Ammon's horn (tissue), 1 donor: ENCODE results near the gene C1QTNF12.

ENCODE experiments used
- DNase-seq: peaks from one replicate; pipeline ENCODE4 v3.0.0-alpha.2; 2016; ENCODE audit warnings: low spot score

Gene C1QTNF12

GRCh38 chr1:1281533-1282321 lies 35.2 kb upstream of the C1QTNF12 start:
- no peak for DNase-seq

DNA sequence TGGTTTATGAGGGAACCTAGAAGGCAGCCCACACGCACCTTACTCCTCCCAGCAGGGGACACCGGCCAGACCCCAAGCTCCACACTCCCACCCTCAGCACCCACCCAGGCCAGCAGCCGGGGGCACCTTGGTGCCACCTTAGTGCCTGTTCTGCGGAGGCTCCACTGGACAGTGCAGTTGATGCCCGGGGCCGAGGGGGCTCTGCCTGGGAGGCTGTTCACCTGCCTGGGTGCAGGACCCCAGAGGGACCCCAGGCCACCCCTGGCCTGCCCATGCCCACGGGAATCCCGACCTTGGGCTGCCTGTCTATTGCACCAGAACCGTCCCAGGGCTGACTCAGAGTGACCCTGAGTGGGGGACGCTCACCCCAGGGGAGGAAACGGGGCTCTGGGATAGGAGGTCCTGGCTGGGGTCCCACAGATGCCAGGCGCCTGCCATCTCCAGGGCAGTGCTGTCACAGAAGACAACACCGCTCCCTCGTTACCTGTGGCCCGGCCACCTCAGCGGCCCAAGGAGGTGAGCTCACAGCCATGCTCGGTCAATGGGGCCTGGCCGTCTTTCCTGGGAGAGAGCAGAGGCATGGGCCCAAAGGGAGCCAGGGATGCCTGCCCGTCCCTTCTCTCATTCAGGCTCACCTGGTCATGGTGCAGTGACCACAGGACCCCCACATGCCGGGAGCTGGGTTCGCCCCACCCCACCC lies 34.4 kb upstream of the C1QTNF12 start:
- no peak for DNase-seq

GRCh38 chr1:1279028-1279427 lies 32.5 kb upstream of the C1QTNF12 start:
- DNase-seq: no peak

- no peak for DNase-seq
Observed at GRCh38 chr1:1278620-1279019, 32.1 kb upstream of the C1QTNF12 start.

GRCh38 chr1:1275836-1276235 lies 29.3 kb upstream of the C1QTNF12 start:
- no peak for DNase-seq

- DNase-seq: no peak
Observed at GRCh38 chr1:1274931-1275431, 28.5 kb upstream of the C1QTNF12 start.

GRCh38 chr1:1274299-1274930 lies 27.9 kb upstream of the C1QTNF12 start:
- DNase-seq: no peak

DNA sequence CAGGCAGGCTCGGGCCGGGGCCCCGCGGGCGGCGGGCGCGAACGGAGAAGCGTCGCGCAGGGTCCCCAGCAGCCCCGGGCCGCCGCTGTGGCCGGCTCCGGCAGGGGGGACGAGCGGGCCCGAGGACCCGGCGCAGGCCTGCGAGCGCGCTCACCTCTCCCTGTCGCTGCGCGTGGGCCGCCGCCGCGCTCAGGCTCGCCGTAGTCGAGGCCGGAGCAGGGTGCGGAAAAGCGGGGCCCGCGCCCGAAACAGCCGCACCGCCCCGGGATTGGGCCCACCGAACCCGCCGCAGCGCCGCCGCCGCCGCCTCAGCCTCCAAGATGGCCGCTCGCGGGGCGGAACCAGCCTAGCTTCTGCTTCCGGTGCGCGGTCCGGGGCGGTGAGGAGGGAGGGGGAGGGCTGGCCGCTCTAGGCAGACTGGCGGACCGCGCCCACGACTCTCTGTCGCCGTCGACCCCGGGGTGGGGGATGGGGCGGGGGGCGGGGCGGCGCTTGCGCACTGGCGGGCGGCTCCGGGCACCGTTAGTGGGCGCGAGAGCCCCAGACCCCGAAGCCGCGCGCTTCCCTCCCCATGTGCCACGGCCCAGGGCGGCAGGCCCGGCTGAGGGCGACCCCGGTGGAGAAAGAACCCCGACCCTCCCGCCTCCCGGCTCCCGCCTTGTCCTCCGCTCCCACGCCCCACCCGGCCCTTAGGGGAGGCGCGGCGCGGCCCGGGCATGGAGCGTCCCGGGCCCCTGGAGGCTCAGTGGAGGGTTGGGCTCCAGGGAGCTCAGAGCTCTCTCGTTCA lies 27.2 kb upstream of the C1QTNF12 start, which contains the start of gene UBE2J2:
TSS of gene UBE2J2 (minus strand) at position 343 of the 787 bp plus-strand sequence. CDS start 5,862 bp downstream, outside the sequence.
- DNase-seq: peak; percentile 96

DNA sequence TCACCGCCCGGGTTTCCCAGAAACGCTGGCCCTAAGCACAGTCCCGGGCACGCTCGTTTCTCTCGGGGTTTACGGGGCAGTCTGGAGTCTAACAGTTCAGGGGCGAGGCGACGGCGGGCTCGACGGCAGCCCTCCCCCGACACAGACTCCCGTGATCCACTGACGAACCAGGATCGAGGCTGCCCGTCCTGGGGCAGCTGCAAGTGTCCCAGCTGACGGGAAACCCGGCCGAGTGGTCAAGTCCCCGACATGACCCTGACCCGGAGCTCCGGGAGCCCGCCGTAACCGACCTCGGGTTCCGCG lies 26.6 kb upstream of the C1QTNF12 start:
- no peak for DNase-seq

DNA sequence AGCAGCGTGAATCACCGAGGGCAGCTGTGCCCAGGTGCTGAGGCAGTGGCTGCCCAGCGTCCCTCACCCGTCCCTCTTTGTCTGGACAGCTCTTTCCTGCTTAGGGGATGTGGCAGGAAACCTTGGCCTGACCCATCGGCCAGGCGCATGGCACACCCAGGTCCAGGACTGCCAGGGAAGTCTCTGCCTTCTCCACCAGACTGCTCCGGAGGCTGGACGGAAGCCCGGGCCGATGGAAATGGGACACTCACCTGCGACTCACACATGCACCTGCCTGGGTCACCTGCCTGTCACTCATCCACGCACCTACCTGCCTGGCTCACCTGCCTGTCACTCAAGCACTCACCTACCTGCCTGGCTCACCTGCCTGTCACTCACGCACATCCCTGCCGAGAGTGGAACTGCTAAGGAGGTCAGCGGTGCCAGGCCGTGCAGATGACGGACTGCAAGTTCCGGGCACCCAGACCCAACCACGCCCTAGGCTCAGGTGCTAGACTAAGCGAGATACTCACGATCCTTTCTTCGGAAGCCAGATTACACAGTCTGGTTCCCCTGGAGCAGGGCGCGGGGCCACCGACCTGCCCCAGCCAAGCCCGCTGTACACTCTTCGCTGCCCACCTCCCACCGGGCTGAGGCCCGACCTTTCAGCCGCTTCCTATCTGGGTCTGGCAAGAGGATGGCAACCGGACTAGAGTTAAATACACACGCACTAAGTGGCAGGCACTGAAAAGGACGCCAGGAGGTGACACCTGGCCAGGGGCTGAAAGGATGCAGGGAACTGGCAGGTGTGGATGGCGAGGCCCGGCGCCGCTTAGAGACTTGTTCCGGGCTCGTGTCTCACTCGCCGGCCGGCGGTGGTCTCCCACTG lies 26.1 kb upstream of the C1QTNF12 start:
- DNase-seq: no peak

DNA sequence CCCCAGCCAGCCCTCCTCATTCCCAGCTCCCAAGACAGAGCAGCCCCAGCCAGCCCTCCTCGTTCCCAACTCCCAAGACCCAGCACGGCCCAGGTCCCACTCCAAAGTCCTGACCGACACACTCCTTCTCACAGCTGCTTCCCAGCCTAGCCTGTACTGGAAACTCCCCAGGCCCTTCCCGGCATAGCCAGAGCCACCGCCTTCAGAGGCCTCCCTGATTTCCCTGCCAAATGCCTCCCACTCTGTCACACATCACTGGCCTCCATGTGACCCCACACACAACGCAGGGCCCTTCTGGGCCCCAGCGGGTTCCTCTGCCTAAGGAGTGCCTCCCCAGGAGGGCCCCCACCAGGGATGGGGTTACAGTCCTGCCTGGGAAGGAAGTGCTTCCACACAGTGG lies 24.3 kb upstream of the C1QTNF12 start:
- DNase-seq: no peak

DNA sequence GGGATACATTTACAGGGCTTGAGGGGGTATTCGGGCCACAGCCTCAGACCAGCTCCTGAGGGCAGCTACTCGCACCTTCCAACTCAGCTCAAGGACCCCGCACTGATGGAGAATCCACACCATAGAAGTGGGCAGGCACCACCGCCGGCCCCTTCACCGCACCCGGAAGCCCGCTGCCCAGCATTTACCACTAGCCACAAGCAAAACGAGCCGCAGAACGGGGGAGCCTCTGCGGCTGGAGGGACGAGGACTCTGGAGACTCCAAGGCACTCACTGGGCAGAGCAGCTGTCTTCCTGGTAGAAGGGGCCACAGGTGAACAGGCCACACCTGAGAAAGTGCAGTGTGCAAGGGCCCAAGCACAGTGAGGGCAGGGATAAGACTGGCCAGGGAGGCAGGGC lies 21.8 kb upstream of the C1QTNF12 start:
- no peak for DNase-seq

- DNase-seq: no peak
Observed at GRCh38 chr1:1267488-1268283, 21.2 kb upstream of the C1QTNF12 start.

DNA sequence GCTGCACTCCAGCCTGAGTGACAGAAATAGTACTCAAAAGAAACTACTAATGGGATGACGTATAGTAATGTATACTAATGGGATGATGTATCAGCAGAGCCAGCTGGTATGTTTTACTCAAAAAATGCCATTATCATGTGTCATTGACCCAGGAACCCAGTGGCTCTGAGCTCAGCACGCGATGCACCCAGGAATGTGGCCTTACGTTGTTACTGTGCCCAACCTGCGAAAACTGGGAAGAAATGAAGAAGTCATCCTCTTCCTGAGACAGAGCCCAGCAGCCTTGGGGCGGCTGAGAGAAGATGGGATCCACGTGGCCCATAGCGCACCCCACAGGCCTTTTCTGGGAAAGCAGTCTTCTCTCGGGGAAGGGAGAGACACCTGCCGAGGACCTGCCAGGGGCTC lies 18.3 kb upstream of the C1QTNF12 start:
- no peak for DNase-seq

- no peak for DNase-seq
Observed at GRCh38 chr1:1264026-1264425, 17.5 kb upstream of the C1QTNF12 start.

DNA sequence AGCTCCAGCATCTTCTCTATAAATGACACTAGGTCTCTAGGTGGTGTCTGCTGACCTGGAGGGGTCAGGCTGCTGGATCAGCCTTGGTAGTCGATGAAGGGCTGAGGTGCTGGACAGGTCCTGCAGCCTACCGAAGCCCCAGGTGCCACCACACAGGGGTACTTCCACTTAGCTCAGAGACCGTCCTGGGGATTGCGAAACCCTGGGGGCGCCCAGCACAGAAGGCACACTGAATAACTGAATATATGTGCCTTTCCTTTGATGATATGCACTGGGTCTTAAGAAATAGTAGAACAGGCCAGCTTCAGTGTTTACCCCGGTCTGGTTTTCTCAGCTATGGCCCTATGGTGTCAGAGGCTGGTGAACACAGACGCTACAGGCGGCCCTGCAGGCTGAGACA lies 16.2 kb upstream of the C1QTNF12 start:
- DNase-seq: no peak

- DNase-seq: no peak
Observed at GRCh38 chr1:1262071-1262470, 15.5 kb upstream of the C1QTNF12 start.

DNA sequence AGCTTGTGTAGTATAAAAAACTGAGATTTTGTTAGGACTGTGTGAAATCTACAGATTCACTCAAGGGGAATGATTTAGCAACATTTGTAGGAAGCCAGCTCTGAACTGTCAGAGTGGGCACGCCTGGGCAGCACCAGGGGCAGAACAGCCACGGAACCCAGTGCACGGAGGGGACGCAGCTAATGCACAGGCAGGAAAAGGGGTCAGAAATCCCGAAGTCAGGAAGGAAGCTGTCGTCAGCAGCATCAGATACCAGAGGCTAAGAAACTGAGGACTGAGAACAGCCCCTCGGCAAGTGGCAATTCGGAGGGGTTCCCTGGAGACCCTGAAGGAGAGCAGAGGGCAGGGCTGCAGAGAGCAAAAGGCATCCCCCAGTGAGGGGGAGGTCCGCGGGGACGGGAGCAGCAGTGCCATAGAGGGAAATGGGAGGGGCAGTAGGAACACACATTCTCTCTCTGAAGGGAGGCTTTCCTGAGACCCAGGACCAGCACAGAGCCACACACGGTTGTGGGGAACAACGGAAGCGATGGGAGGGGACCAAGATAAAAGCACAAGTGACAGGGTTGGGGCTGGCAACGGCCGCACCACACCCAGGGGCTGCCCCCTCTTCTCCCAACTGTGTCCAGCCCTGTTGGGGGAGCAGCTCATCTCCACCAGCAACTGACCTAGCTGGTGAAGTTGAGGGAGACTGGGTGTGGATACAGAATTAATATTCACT lies 14.5 kb upstream of the C1QTNF12 start:
- no peak for DNase-seq

DNA sequence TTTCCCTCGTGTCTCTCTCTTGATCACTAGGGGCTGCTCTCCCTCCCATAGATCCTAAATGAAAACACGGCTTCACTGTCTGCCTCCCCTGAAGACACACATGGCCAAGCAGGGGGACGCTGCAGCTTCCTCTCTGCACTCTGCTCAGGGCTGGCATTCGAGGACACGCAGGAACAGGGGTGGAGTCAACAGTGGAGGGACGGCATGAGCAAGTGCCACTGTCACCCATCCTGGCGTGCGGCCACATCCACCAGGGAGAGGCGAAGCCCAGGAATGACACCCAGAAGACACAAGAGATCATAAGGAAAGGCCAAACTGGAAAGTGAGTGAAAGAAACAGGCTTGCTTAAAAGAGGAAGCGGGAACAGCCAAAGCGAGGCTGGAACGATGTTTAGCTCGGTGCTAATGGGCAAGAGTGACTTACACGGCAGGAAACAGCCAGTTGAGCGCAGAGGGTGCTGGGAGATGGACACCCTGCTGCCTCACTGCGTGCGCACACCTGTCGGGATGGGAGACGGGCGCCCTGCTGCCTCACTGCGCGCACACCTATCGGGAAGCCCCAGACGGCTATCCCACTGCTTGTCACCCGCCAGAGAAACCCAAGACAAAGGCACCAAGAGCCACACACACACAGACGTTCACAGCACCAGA lies 13.6 kb upstream of the C1QTNF12 start:
- peak; percentile 38 for DNase-seq
